GM18519 (cell line): ENCODE results near the gene PTAR1.

Source experiments
- ATAC-seq: cut with Tn5 transposase; IDR thresholded peaks from one replicate; pipeline ENCODE4 v1.9.1; 2021; ENCODE audit warnings: mild to moderate bottlenecking, moderate library complexity; ENCODE audit not compliant: unreplicated experiment, low FRiP score

The PTAR1 gene

DNA sequence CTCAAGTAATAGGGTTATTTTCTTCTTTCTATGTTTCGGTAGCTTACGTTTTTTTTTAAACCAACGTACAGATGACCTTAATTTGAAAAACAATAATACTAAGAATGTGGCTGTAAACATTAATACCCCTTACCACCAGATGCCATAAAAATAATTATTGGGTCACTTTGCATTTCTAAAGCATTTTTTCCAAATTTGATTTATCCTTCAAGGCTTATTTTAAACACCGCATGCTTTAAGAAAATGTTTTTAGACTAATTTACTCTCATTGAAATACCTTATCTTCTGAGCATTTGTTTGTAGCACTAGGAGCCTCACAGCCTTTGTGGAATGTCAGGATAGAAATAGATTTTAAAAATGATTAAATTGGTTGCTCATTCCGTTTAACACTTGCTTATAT, 81.9 kb downstream of the PTAR1 start:
- ATAC-seq = no peak

DNA sequence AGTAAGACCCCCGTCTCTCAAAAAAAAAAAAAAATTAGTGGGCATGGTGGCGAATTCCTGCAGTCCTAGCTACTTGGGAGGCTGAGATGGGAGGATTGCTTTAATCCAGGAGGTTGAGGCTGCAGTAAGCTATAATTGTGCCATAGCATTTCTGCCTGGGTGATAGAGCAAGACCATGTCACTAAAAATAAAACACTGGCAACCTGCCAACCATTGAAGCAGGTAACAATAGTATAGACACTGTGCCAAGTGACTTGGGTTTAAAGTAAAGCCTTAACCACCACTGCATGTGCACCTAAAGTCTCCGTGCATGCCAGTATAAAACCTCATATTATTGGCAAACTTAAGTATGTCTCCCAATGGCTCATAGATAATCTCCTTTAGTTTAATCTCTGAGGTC, 84.2 kb downstream of the PTAR1 start:
- no peak for ATAC-seq

DNA sequence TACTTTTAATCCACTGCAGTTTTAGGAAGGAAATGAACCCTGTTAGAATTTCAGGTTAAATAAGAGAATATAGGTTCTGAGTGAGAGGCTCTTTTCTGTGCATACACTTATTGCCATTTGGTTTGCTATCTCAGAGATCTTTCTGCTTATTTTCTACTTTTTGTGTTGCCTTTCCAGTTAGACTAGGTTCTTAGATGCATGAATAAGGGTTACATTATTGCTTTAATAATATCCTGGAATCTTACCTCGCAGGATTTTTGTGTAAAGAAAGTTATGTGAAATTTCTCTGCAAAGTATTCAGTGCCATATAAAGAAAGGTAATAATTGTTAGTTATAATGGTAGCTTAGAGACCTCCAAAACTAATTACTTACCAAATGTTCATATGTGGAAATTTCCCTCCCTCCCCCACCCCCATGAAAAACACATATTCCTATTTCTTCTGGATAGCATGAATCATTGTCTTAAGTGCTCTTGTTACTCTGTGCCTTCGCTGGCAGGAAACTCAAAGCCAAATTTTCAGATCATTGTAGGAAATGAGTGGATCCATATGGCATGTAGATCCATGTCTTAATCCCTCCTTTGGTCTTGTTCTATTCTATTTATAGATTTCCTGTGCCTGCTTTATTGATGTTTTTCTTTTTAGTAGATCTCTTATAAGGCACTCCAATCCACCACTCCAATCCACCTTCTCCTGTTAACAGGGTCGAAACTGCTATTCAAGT, 84.9 kb downstream of the PTAR1 start:
- ATAC-seq = no peak

DNA sequence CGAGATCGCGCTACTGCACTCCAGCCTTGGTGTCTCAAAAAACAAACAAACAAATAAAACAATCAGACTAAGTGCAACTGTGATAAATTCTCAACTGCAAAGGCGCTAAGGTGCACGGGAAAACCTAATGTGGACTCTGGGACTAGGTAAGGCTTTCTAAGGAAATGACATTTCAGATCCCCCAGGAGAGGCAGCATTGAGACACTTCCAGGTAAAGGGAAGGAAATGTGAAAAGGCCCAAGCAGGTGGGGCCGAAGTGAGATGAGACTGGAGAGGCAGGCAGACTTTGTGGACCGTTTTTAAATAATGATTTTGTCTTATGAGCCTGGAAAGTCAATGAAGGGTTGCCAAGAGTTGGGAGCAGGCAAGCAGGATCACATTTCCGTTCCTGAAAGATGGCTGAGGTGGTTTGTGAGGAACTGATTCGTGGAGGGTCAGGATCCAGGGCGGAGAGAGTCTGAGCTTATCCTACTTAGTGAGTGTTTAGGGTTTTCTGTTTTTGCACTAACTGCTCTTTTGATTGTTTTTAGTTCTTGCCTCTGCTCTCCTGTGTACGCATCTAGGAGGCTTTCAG, 85.6 kb downstream of the PTAR1 start:
- ATAC-seq = no peak

DNA sequence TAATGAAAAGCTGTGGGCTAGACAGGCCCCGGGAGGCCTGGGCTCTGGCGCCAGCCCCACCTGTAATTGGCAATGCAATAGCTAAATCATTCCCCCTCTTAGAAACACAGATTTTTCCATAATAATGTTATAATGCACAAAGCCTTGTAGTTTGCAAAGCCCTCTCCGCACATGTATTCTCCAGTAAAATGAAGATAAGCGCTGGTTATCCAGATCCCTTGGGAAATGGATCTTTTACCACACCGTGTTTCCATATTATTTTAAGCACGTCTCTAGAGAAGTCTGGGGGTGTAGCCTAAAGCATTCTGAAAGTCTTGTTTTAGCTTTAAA, 86.5 kb downstream of the PTAR1 start:
- no peak for ATAC-seq

DNA sequence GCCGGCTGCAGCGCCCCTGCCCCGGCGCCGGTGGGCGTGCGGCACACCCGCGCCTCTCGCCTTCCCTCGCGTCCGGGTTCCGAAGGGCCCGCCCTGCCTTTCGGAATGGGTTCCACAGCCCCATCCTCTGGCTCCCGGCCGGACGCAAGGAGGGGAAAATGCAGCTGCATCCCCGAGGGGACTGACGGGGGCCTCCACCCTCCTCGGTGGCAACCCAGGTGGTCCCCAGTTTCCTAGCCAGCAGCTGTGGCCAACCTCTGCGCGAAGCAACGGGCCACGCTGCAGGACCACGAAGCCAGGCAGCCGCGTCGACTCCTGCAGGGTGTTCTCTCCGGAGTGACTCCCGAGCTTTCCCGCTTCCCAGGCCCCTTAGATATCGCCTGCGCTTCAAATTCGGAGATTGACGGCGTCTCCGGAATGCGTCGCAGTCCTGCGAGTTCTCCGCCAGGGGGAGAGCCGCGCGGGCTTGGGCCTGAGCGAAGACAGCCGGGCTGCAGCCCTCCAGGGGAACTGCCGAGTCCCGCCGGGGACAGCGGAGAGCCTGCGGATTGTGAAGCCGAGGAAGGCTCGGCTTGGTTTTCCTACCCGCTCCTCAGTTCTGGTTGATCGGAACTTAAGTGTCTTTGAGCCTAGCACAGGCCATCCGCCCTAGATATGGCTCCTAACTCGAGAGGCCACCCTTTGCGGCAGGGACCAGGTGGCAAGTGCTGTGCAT, 87.1 kb downstream of the PTAR1 start:
- ATAC-seq = peak; percentile 88

DNA sequence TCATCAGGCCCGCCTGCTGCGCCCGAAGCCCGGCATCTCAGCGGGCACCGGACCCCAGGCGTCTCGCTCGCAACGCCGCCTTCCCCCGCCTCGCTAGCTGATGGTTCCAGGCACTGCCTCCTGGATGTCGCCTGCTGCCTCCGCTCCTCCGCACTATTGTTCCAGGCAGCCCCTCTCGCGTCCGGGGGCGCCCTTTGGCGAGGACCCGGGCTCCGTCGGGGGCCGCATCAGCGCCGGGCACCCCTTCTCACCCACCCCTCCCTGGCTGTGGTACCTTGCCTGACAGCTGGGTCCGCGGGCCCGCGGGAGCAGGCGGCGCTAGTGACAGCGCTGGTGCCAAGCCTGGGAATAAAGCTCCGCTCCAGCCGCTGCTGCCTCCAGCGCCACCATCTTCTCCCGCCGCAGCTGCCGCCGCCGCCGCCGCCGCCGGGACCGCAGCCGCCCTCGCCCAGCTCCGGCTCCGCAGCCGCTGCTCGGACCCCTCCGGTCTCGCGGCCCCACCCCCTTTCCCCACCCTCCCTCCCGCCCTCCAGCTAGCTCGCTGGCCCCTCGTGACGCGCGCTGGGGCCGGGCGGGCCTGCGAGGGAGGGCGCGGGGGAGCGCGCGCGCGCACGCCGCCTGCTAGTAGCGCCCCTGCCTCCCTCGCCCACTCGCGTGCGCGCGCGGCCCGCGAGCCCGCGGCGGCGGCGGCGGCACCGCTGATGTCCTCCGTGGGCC, 87.8 kb downstream of the PTAR1 start, which contains the start of gene APBA1:
APBA1 (minus strand) TSS at position 493 of the 717 bp plus-strand sequence.
- ATAC-seq = peak; percentile 24

DNA sequence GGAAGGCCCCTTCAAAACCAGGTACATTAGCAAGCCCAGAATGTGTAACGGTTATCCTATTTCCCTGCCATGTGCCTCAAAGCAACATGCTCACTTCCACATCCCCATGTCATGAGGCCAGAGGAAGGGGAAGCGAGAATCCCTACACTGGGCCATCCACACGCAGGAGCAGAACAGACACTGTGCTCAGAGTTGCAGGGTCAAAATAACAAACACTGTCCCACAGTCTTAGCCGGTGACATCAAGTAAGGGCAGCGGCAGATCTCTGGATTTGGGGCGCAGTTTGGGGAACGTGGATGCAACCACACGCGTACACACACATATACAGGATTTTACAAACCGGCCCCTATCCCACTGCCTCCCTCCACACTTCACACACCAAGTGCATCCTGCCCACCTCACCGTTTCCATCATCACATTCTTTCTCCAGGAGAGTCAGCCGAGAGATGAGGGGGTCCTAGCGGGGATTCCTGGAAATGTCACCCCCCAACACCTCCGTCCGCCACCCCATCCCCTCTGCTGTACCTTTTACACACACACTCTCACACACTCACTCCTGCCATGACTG, 88.4 kb downstream of the PTAR1 start:
- ATAC-seq = no peak

DNA sequence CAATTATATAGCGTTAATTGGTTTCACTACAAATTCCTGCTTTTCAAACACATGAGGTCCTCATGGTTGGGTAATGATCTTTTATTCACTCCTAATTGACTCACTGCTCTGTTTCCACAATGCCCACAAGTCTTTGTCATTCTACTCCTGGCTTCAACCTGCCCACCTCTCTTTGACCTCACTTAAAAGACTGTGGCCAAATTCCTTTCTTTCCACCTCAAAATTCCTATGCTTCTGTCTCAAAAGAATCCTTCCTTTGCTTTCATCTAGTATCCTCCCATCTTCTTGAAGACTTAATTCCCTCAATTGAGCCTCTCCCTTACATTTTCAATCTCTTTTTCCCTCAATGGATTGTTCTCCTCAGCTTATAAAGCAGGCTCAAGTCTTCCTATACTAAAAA, 92.5 kb downstream of the PTAR1 start:
- ATAC-seq = no peak

DNA sequence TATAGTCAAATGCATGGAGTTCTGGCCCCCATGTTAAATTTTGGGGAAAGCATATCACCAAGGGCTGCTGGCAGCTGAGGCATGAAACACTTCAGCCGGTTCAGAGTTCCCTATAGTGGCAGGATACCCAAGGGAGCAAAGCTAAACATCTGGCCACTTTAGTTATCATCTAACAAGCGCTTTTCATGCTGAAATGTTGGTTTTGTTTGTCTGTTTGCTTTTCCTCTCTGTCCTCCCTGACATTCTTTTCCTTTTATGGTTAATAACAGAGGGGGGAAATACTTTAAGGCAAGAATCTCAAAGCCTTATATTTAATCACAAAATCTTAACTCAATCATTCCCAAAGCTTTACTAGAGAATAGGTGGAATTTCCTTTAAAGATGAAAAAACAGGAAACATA, 99.5 kb downstream of the PTAR1 start:
- ATAC-seq = no peak
